HFF-Myc (cell line): ENCODE data around the gene CREM.
"Not testable (repeated sequence)": the region's sequence is repeated elsewhere in the genome, so short reads cannot be mapped to it uniquely, and the experiment has no call there.

Experiments used
- DNase-seq: peaks from one replicate; pipeline ENCODE4 v3.0.0-alpha.2; 2011; ENCODE audit warnings: low read depth; ENCODE audit errors: extremely low read depth
- H3K4me3 ChIP-seq: replicated peaks from 2 replicates; pipeline ENCODE4 v1.5.1; 2011; ENCODE audit warnings: low read depth, mild to moderate bottlenecking, control low read depth, low read length
- CTCF ChIP-seq: IDR thresholded peaks from 2 replicates; pipeline ENCODE4 v1.5.1; 2012; ENCODE audit warnings: mild to moderate bottlenecking, low read depth, low read length, control low read depth; ENCODE audit errors: missing control alignments

The CREM gene

GRCh38 chr10:35216303-35216905 is 89.8 kb downstream of the CREM start:
- TF ChIP-seq CTCF, result no peak
- no peak for DNase-seq
- no peak overlapping the region for H3K4me3 ChIP-seq

GRCh38 chr10:35216956-35217355 is 90.3 kb downstream of the CREM start:
- H3K4me3 ChIP-seq, DNase-seq: not testable (repeated sequence)

DNA sequence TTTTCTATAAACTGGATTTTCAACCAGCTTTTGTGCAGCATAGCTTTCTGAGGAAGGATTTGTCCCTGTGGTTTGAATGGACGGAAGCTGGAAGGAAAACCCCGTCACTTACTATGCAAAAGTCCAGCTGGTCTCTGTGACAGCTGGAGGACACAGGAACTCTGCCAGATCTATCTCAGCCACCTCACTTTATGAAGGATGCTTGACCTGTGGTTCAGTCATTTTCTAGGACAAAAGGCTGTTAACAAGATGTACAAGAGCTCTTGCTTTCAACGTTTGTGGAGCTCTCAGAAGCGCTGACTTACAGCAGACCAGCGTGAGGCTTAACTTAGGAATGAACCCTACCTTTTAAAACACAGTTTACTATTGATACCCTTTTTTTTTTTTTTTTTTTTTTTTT is 90.8 kb downstream of the CREM start:
- no peak for DNase-seq
- no peak overlapping the region for H3K4me3 ChIP-seq
- TF ChIP-seq CTCF, result no peak

DNA sequence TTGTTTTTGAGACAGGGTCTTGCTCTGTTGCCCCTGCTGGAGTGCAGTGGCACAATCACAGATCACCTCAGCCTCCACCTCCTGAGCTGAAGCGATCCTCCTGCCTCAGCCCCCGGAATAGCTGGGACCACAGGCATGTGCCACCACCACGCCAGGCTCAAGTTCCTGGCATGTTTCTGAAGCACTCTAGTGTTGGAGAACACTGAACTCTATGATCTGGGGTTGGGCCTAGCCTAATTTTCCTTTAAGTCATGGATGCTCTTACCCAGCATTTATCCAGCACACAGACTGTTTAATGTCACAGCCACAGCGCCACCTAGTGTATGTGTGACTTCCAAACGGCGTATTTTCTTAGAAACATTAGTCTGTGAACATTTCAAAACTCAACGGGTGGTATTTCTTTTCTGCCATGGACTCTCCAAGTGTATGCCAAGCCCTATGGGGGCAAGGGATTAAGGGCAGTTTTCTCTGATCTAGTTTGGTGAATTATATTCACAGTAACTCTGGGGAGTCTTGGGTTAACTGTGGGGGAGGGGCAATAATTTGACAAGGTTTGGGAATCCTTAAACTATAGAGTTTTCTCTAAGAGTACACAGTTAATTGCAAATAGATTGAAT is 91.8 kb downstream of the CREM start:
- peak; percentile 74 for TF ChIP-seq CTCF
- no peak overlapping the region for H3K4me3 ChIP-seq
- DNase-seq, result peak; percentile 81

DNA sequence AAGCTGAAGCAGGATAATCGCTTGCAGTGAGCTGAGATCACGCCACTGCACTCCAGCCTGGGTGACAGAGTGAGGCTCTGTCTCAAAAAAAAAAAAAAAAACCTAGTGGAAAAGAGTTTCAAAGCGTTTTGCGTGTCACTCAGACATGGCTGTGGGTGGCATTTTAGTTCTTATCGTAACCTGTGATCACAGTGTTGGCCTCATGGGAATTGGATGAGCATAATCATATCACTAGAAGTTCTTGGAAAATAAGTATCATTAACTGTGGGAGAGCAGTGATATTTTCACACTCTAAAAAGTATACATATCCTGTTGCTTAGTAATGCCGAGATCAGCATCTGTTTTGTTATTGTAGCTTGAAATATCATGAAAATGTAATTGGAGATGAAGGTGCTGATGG is 92.6 kb downstream of the CREM start:
- no peak overlapping the region for H3K4me3 ChIP-seq
- TF ChIP-seq CTCF, result no peak
- DNase-seq, result no peak

GRCh38 chr10:35219891-35220890 is 93.5 kb downstream of the CREM start:
- DNase-seq, result no peak
- H3K4me3 ChIP-seq, result no peak overlapping the region
- TF ChIP-seq CTCF, result no peak

GRCh38 chr10:35223016-35223415 is 96.4 kb downstream of the CREM start:
- no peak for DNase-seq
- TF ChIP-seq CTCF, result peak; percentile 13
- H3K4me3 ChIP-seq, result no peak overlapping the region
